B cell (primary cell): Measurements from ENCODE around the gene ADAMTSL5. TPM values are rescaled to one million over a fixed set of nuclear protein-coding genes. Genes with fewer than 3 reads are reported as not detected.
A peak's percentile ranks its signal among the peaks of the same experiment; 100 is the strongest.

Experiments
- ATAC-seq: fragments of 200-7000 bp; cut with Tn5 transposase; one replicate; pipeline ENCODE4 v1.10.0; 2021; ENCODE audit warnings: low read depth, mild to moderate bottlenecking, moderate number of reproducible peaks, moderate library complexity
- CTCF ChIA-PET: fragments of 350-600 bp; sonication (Branson Sonifier 250); formaldehyde crosslinking; loops from one replicate; lab custom pipeline; 2021; ENCODE audit warnings: antibody characterized with exemption, inconsistent platforms; lab: Charles Lee
- POLR2A ChIA-PET: fragments of 350-600 bp; sonication (Branson Sonifier 250); formaldehyde crosslinking; loops from one replicate; lab custom pipeline; 2021; ENCODE audit warnings: antibody characterized with exemption; lab: Charles Lee
- DNase-seq: peaks from one replicate; pipeline ENCODE4 v3.0.0; 2013
- H2AFZ ChIP-seq: 2 replicates; pipeline ENCODE4 v1.6.1; 2012; ENCODE audit warnings: mild to moderate bottlenecking, low read depth, low read length; ENCODE audit not compliant: insufficient read depth, poor library complexity, severe bottlenecking
- H3K27ac ChIP-seq, 2 donors: 1 replicate in 1 of 2; 2 replicates in 1 of 2; pipeline ENCODE4 v1.5.1; 2012 to 2013; ENCODE audit warnings: low read length in 2 of 2, mild to moderate bottlenecking in 2 of 2, moderate library complexity in 1 of 2
- H3K27me3 ChIP-seq, 4 experiments: fragments of 200-600 bp in 1 of 4; sonication (generic) in 1 of 4; replicated peaks in 1 of 4; 1 replicate in 2 of 4; 2 replicates in 2 of 4; pipeline versions ENCODE4 v1.6.1 to v1.7.0; 2013 to 2016; ENCODE audit warnings: low read length in 3 of 4, mild to moderate bottlenecking in 2 of 4, mixed read lengths in 1 of 4, moderate library complexity in 1 of 4; ENCODE audit not compliant: insufficient read depth in 4 of 4, control insufficient read depth in 3 of 4; ENCODE audit errors: control extremely low read depth in 1 of 4
- H3K36me3 ChIP-seq, 2 experiments: replicated peaks in 1 of 2; 1 replicate in 1 of 2; 2 replicates in 1 of 2; pipeline versions ENCODE4 v1.6.1 to v1.7.1; 2013; ENCODE audit warnings: low read length in 1 of 2; ENCODE audit not compliant: insufficient read depth in 2 of 2, control insufficient read depth in 1 of 2; ENCODE audit errors: control extremely low read depth in 1 of 2, extremely low read depth in 1 of 2
- H3K4me1 ChIP-seq, 2 donors: fragments of 200-600 bp in 1 of 2; sonication (generic) in 1 of 2; 1 replicate in 1 of 2; 2 replicates in 1 of 2; pipeline versions ENCODE4 v1.5.1 to v1.6.1; 2013 to 2017; ENCODE audit warnings: low read length in 2 of 2; ENCODE audit not compliant: control insufficient read depth in 2 of 2, insufficient read depth in 2 of 2
- H3K4me2 ChIP-seq: replicated peaks from 2 replicates; pipeline ENCODE3; 2012; ENCODE audit warnings: mild to moderate bottlenecking, low read depth, low read length; ENCODE audit not compliant: poor library complexity, severe bottlenecking
- H3K4me3 ChIP-seq, 5 experiments: fragments of 200-600 bp in 1 of 5; sonication (generic) in 1 of 5; 1 replicate in 3 of 5; 2 replicates in 2 of 5; pipeline versions ENCODE4 v1.5.1 to v1.7.0; 2011 to 2016; ENCODE audit warnings: low read length in 4 of 5, mild to moderate bottlenecking in 4 of 5, low read depth in 2 of 5, control low read depth in 1 of 5, moderate library complexity in 1 of 5; ENCODE audit not compliant: insufficient read depth in 1 of 5; ENCODE audit errors: control extremely low read depth in 1 of 5, extremely low read depth in 1 of 5
- H3K79me2 ChIP-seq: fragments of 200-600 bp; sonication (generic); one replicate; pipeline ENCODE4 v1.6.0; 2016; ENCODE audit warnings: low read length; ENCODE audit not compliant: control insufficient read depth, insufficient read depth
- H3K9ac ChIP-seq: fragments of 200-600 bp; sonication (generic); 2 replicates; pipeline ENCODE4 v1.6.1; 2017; ENCODE audit warnings: mild to moderate bottlenecking, low read length, moderate library complexity
- H3K9me3 ChIP-seq, 3 donors: one replicate each; pipeline versions ENCODE4 v1.6.1 to v1.7.1; 2013; ENCODE audit warnings: low read length in 2 of 3; ENCODE audit not compliant: control insufficient read depth in 2 of 3, insufficient read depth in 1 of 3; ENCODE audit errors: control extremely low read depth in 1 of 3
- H4K20me1 ChIP-seq: 2 replicates; pipeline ENCODE4 v1.6.0; 2012; ENCODE audit warnings: mild to moderate bottlenecking, low read length; ENCODE audit not compliant: insufficient read depth, control insufficient read depth, poor library complexity, severe bottlenecking
- H3K27ac Mint-ChIP-seq: one replicate; pipeline ENCODE4 v1.8.0; 2021; ENCODE audit warnings: mixed read lengths
- H3K27me3 Mint-ChIP-seq: one replicate; pipeline ENCODE4 v1.8.0; 2021; ENCODE audit warnings: mixed read lengths
- H3K4me1 Mint-ChIP-seq: one replicate; pipeline ENCODE4 v1.8.0; 2021; ENCODE audit warnings: mixed read lengths
- H3K4me3 Mint-ChIP-seq: one replicate; pipeline ENCODE4 v1.8.0; 2021; ENCODE audit warnings: mixed read lengths
- H3K9me3 Mint-ChIP-seq: one replicate; pipeline ENCODE4 v1.8.0; 2022; ENCODE audit warnings: mixed read lengths; ENCODE audit not compliant: insufficient read depth
- CTCF ChIP-seq: fragments of 200-600 bp; IDR thresholded peaks from one replicate; pipeline ENCODE4 v1.8.0; 2022; ENCODE audit warnings: antibody characterized with exemption, mild to moderate bottlenecking
- EZH2 ChIP-seq: IDR thresholded peaks from 2 replicates; pipeline ENCODE4 v1.6.1; 2012; ENCODE audit warnings: borderline replicate concordance, low read depth, mild to moderate bottlenecking, moderate library complexity, low read length; ENCODE audit not compliant: insufficient read depth, poor library complexity, severe bottlenecking
- WGBS: methylation state at CpG from one replicate; pipeline ENCODE4 v1.1.5; 2013; ENCODE audit warnings: missing lambda C conversion rate; ENCODE audit not compliant: insufficient coverage; 5-methylcytosine and 5-hydroxymethylcytosine counted together
- intact Hi-C: fragments of 100-400 bp; cut with micrococcal nuclease; formaldehyde crosslinking; loops from one replicate; pipeline ENCODE4 v1.10.0; 2022
- polyA plus RNA-seq: library from polyadenylated mRNA; depleted of rRNA; stranded (reverse); fragments of >200 nt; gene quantifications from 2 replicates; pipeline ENCODE4 v1.2.3, GENCODE V29; 2012
- total RNA-seq, 2 donors: library from RNA; stranded (reverse); fragments of 120-200 nt in 1 of 2; gene quantifications; 1 replicate in 1 of 2; 2 replicates in 1 of 2; pipeline versions ENCODE4 v1.2.3 to v1.2.4, GENCODE V29; 2013 to 2022

Gene ADAMTSL5
- total and polyA plus RNA-seq, 2 donors (not counting 1 experiment from before 2014, with no cell fraction given), result 0.09 TPM; not detected in 1

GRCh38 chr19:1468821-1469254, 44.0 kb downstream of the ADAMTSL5 start:
- Histone ChIP-seq H3K9ac (peak overlapping the region; percentile 37), H3K4me1 (peaks cover 55 to 68% of the 10 kb centered on the region in 2 donors), H2AFZ (no peak overlapping the region), H3K27ac (no peak overlapping the region), H3K36me3 (no peaks in the 10 kb centered on the region), H3K79me2 (peaks cover 15% of the 10 kb centered on the region), H3K9me3 (peaks cover 0 to 9% (median 0%) of the 10 kb centered on the region in 3 donors), H3K27me3 (peaks cover 0 to 65% (median 18%) of the 10 kb centered on the region in 4 experiments), H3K4me3 (peak overlapping the region in 3 of 5 experiments; percentile 20 to 29 (median 28)), H3K4me2 (peak overlapping the region; percentile 98), H4K20me1 (peaks cover 83% of the 10 kb centered on the region)
- Mint-ChIP-seq H3K9me3 (no peaks in the 10 kb centered on the region), H3K27me3 (peaks cover 3% of the 10 kb centered on the region), H3K4me1 (peaks cover 20% of the 10 kb centered on the region), H3K4me3 (peak overlapping the region; percentile 23), H3K27ac (no peak overlapping the region)
- peak; percentile 77 for TF ChIP-seq EZH2
- TF ChIP-seq CTCF, result no peak
- CTCF ChIA-PET, result interaction anchor here (0.8 to 2.3 kb wide), 3 partner anchors 14 to 202 kb away, joined by 3 to 11 read pairs (median 3); no protein-coding TSS in a partner anchor
- DNase-seq (peak; percentile 67), ATAC-seq (peak; percentile 8)
- WGBS, result 3% methylated on average over 47 of the region's 47 CpGs
- POLR2A ChIA-PET, result interaction anchor here (1.2 to 1.4 kb wide), 2 partner anchors 21 to 24 kb away, joined by 3 to 4 read pairs; no protein-coding TSS in a partner anchor
- intact Hi-C loops, result no loop called here

GRCh38 chr19:1468274-1468820, 44.5 kb downstream of the ADAMTSL5 start:
- Mint-ChIP-seq H3K9me3 (no peaks in the 10 kb centered on the region), H3K4me1 (peaks cover 20% of the 10 kb centered on the region), H3K27me3 (peaks cover 3% of the 10 kb centered on the region), H3K4me3 (peak overlapping the region; percentile 69), H3K27ac (no peak overlapping the region)
- H3K27me3 ChIP-seq, result peaks cover 0 to 65% (median 18%) of the 10 kb centered on the region in 4 experiments
- TF ChIP-seq CTCF, result no peak
- no peak for TF ChIP-seq EZH2
- DNase-seq, result no peak
- peaks cover 55 to 68% of the 10 kb centered on the region in 2 donors for H3K4me1 ChIP-seq
- peak overlapping the region; percentile 98 for H3K4me2 ChIP-seq
- peak overlapping the region; percentile 37 for H3K9ac ChIP-seq
- H4K20me1 ChIP-seq, result peaks cover 78% of the 10 kb centered on the region
- no peak overlapping the region for H2AFZ ChIP-seq
- ATAC-seq, result no peak
- H3K27ac ChIP-seq, result no peak overlapping the region
- WGBS, result 8% methylated on average over 47 of the region's 49 CpGs
- POLR2A ChIA-PET, result interaction anchor here (1.2 to 1.4 kb wide), 2 partner anchors 21 to 24 kb away, joined by 3 to 4 read pairs; no protein-coding TSS in a partner anchor
- H3K36me3 ChIP-seq, result no peaks in the 10 kb centered on the region
- intact Hi-C loops, result no loop called here
- CTCF ChIA-PET, result interaction anchor here (0.8 to 2.3 kb wide), 3 partner anchors 13 to 202 kb away, joined by 3 to 11 read pairs (median 3); no protein-coding TSS in a partner anchor
- peak overlapping the region in 3 of 5 experiments; percentile 20 to 29 (median 28) for H3K4me3 ChIP-seq
- H3K79me2 ChIP-seq, result peaks cover 14% of the 10 kb centered on the region
- H3K9me3 ChIP-seq, result peaks cover 0 to 9% (median 0%) of the 10 kb centered on the region in 3 donors
